Activated B cell treated with CpG ODN at 0.5 μM for 24 hours (primary cell): Measurements from ENCODE around the gene CNTROB. TPM values are rescaled to one million over a fixed set of nuclear protein-coding genes. Genes with fewer than 3 reads are reported as not detected.

Source experiments
- ATAC-seq: fragments of 200-7000 bp; cut with Tn5 transposase; one replicate; pipeline ENCODE4 v1.10.0; 2021; ENCODE audit warnings: low read depth, mild to moderate bottlenecking, moderate library complexity
- CTCF ChIA-PET: fragments of 350-600 bp; sonication (Branson Sonifier 250); formaldehyde crosslinking; loops from one replicate; lab custom pipeline; 2021; ENCODE audit warnings: antibody characterized with exemption; lab: Charles Lee
- POLR2A ChIA-PET: fragments of 350-600 bp; sonication (Branson Sonifier 250); formaldehyde crosslinking; loops from one replicate; lab custom pipeline; 2021; ENCODE audit warnings: antibody characterized with exemption; lab: Charles Lee
- DNase-seq: peaks from one replicate; pipeline ENCODE4 v3.0.0; 2022
- H3K27ac Mint-ChIP-seq: one replicate; pipeline ENCODE4 v1.8.0; 2020; ENCODE audit warnings: mixed read lengths
- H3K27me3 Mint-ChIP-seq: one replicate; pipeline ENCODE4 v1.8.0; 2021; ENCODE audit warnings: mixed read lengths
- H3K36me3 Mint-ChIP-seq: one replicate; pipeline ENCODE4 v1.8.0; 2021; ENCODE audit warnings: low read depth, mixed read lengths
- H3K4me1 Mint-ChIP-seq: one replicate; pipeline ENCODE4 v1.8.0; 2021; ENCODE audit warnings: mixed read lengths
- H3K4me3 Mint-ChIP-seq: one replicate; pipeline ENCODE4 v1.8.0; 2020; ENCODE audit warnings: mild to moderate bottlenecking, mixed read lengths
- H3K9me3 Mint-ChIP-seq: one replicate; pipeline ENCODE4 v1.8.0; 2020; ENCODE audit warnings: mixed read lengths
- intact Hi-C: fragments of 100-400 bp; cut with micrococcal nuclease; formaldehyde crosslinking; loops from one replicate; pipeline ENCODE4 v1.15.1; 2024
- total RNA-seq: library from RNA; stranded (reverse); gene quantifications from 2 replicates; pipeline ENCODE4 v1.2.3, GENCODE V29; 2022
- TF ChIP-seq, protein P1 (sequence below): fragments of 200-600 bp; IDR thresholded peaks from one replicate; pipeline ENCODE4 v1.8.0; 2022; ENCODE audit warnings: antibody characterized with exemption, mild to moderate bottlenecking

CNTROB gene
- total RNA-seq, 1 donor from 2014 or later, result 23.0 TPM

DNA sequence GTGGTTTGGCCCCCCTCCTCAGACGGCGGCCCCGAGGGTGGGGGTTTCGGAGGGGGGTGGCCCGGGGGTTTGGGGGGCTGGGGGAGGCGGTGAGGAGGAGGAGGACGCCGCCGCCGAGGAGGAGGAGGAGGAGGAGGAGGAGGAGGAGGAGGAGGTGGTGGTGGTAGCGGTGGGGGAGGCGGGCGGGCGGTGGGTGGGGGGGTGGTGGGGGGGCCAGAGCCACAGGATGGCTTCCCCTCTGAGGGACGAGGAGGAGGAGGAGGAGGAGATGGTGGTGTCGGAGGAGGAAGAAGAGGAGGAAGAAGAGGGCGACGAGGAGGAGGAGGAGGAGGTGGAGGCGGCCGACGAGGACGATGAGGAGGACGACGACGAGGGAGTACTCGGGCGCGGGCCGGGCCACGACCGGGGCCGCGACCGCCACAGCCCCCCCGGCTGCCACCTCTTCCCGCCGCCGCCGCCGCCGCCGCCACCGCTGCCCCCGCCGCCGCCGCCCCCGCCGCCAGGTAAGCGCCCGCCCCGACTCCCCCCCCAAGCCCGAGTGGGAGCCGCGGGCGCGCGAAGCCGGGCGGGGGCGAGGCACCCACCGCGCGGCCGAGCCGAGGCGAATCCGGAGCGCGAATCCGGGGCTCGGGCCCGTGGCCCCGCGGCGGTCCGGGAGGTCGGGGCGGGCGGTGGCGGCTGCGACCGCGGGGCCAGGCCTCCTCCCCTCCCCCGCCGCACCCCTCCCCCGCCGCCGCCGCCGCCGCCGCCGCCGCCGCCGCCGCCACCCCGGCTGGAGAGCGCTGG lies 47.2 kb upstream of the CNTROB start:
- TF ChIP-seq, protein P1, sequence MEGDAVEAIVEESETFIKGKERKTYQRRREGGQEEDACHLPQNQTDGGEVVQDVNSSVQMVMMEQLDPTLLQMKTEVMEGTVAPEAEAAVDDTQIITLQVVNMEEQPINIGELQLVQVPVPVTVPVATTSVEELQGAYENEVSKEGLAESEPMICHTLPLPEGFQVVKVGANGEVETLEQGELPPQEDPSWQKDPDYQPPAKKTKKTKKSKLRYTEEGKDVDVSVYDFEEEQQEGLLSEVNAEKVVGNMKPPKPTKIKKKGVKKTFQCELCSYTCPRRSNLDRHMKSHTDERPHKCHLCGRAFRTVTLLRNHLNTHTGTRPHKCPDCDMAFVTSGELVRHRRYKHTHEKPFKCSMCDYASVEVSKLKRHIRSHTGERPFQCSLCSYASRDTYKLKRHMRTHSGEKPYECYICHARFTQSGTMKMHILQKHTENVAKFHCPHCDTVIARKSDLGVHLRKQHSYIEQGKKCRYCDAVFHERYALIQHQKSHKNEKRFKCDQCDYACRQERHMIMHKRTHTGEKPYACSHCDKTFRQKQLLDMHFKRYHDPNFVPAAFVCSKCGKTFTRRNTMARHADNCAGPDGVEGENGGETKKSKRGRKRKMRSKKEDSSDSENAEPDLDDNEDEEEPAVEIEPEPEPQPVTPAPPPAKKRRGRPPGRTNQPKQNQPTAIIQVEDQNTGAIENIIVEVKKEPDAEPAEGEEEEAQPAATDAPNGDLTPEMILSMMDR, result no peak
- ATAC-seq (no peak), DNase-seq (peak; percentile 50)
- POLR2A ChIA-PET, result interaction anchor here (0.9 to 2.4 kb wide), 5 partner anchors 14 to 258 kb away, joined by 3 to 15 read pairs (median 7); partner anchors contain the start of gene NAA38
- Mint-ChIP-seq H3K27ac (peak overlapping the region; percentile 83), H3K27me3 (no peaks in the 10 kb centered on the region), H3K36me3 (peaks cover 3% of the 10 kb centered on the region), H3K4me3 (peak overlapping the region; percentile 78), H3K9me3 (no peaks in the 10 kb centered on the region), H3K4me1 (peaks cover 8% of the 10 kb centered on the region)
- CTCF ChIA-PET, result interaction anchor here (1.0 kb wide), 1 partner anchor 448 kb away, joined by 3 read pairs; no protein-coding TSS in a partner anchor
- intact Hi-C loops, result no loop called here

DNA sequence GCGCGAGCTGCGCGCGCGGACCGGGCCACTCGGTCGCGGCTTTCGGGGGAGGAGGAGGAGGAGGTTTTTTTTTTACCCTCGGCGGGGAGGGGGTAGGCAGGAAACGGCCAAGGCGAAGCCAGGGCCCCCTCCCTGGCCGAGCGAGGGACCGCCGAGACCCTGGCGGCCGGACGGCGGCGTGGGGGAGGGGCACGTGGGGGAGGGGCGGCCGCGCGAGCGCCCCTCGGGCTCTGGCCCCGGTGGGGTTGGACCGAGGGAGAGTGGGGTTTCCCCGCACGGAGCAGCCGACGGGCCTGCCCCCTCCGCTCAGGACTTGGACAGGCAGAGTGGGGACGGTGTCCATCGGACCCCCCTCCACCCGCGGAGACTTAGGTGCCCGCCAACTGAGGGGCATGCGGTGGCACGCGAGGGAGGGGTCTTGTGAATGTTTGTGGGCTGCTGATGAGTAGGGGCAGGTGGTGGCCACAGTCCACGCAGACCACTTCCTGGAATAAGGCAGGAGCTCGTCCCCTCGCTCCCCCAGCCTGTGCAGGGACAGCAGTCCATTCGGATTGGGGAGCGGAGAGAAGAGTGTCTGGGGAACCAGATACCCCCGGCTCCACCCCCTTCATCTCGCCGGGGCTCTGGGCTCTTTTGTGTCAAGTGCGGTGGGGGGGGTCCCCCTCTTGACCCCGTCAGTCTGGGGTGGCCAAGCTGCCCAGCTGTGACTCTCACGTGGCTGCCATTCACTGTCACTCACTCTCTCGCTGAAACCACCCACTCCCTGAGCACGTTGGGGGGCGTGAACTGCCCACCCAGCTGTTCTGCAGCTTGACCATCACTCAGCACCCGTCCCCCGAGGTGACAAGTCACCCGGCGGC lies 46.4 kb upstream of the CNTROB start:
- Mint-ChIP-seq H3K36me3 (peaks cover 10% of the 10 kb centered on the region), H3K4me3 (no peak overlapping the region), H3K27me3 (no peaks in the 10 kb centered on the region), H3K27ac (no peak overlapping the region), H3K4me1 (peaks cover 8% of the 10 kb centered on the region), H3K9me3 (no peaks in the 10 kb centered on the region)
- ATAC-seq, result peak; percentile 21
- TF ChIP-seq, protein P1, result no peak
- CTCF ChIA-PET, result interaction anchor here (1.0 to 1.3 kb wide), 4 partner anchors 20 to 449 kb away, joined by 3 to 6 read pairs (median 3); no protein-coding TSS in a partner anchor
- POLR2A ChIA-PET, result interaction anchor here (0.6 to 2.4 kb wide), 15 partner anchors 10 to 550 kb away, joined by 3 to 16 read pairs (median 4); partner anchors contain the start of genes NAA38, NDEL1, RNF227 and TP53
- intact Hi-C loops, result loop anchor here (1.0 to 2.0 kb wide), 3 partner anchors 28 to 199 kb away; partner anchors contain the start of genes KDM6B, NAA38 and TP53
- DNase-seq, result peak; percentile 53

DNA sequence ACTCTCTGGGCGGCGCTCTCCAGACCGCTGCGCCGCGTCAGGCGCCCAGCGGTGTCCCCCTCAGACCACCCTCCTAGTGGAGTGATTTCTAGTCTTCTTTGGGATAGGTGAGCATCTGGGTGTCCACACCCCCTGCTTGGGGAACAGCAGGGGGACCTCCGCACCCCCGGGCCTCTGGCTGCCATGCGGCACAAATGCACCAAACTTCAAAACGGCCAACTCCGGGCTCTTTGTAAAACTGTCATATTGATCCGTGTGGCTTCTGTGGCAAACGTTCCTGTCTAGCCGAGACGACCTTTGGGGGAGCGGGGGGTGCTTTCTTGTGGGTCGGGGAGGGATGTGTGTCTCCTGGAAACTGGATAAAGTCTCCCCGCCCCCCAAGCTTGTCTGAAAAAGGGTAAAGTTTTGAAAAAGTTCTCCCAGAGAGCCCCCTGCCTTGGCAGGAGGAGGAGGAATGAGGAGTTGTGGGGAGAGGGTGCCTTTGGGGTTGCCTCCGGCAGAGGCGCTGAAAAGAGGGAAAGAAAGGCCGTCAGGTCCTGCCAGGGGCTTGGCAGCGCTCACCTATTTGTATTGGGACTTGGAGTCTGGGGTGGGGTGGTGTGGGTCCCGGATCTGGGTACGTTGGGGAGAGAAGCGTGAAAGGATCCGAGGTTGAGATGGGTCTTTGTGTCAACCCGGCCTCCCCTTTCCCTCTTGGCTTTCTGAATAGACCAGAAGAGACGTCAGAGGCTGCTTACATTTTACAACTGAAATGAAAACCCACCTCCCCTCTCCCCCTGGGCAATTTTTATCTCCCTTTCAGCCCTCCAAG lies 45.6 kb upstream of the CNTROB start:
- Mint-ChIP-seq H3K27ac (no peak overlapping the region), H3K36me3 (peaks cover 18% of the 10 kb centered on the region), H3K4me3 (no peak overlapping the region), H3K4me1 (peaks cover 8% of the 10 kb centered on the region), H3K27me3 (no peaks in the 10 kb centered on the region), H3K9me3 (no peaks in the 10 kb centered on the region)
- peak; percentile 4 for ATAC-seq
- TF ChIP-seq, protein P1, result no peak
- ChIA-PET POLR2A (interaction anchor here (0.6 to 1.7 kb wide), 14 partner anchors 9 to 549 kb away, joined by 3 to 16 read pairs (median 4); partner anchors contain the start of genes NAA38, NDEL1, RNF227 and TP53), CTCF (interaction anchor here (1.2 to 1.3 kb wide), 3 partner anchors 21 to 41 kb away, joined by 3 to 6 read pairs (median 3); no protein-coding TSS in a partner anchor)
- intact Hi-C loops, result loop anchor here (1.0 to 2.0 kb wide), 6 partner anchors 24 to 200 kb away; partner anchors contain the start of genes CNTROB, KDM6B, NAA38 and TP53
- DNase-seq, result peak; percentile 44

DNA sequence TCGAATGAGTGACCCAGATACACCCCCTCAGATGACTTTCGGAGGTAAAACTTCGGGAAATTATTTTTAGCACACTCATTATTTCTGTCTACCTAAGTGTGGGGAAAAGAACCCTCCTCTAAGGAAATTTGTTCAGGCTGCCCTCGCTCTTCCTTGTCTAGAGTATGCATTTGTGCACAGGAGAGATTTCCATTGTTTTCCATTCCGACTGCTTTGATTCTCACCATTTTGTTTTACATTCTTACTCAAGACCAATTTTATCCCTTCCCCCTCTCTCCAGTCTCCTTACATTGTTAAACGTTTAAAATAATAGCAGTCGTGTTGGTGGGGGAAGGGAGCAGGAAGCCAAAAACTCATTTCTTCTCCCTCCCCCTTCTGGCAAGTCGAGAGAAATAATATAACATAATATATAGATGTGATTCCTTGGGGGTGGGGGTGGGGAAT lies 44.9 kb upstream of the CNTROB start:
- Mint-ChIP-seq H3K27ac (no peak overlapping the region), H3K27me3 (no peaks in the 10 kb centered on the region), H3K4me3 (no peak overlapping the region), H3K36me3 (peaks cover 22% of the 10 kb centered on the region), H3K9me3 (no peaks in the 10 kb centered on the region), H3K4me1 (peaks cover 8% of the 10 kb centered on the region)
- intact Hi-C loops, result loop anchor here (1.0 to 2.0 kb wide), 5 partner anchors 25 to 200 kb away; partner anchors contain the start of genes CNTROB, KDM6B and TP53
- POLR2A ChIA-PET, result interaction anchor here (1.1 kb wide), 1 partner anchor 44 kb away, joined by 4 read pairs; no protein-coding TSS in a partner anchor
- ATAC-seq (no peak), DNase-seq (no peak)
- CTCF ChIA-PET, result interaction anchor here (1.3 kb wide), 1 partner anchor 22 kb away, joined by 3 read pairs; no protein-coding TSS in a partner anchor
- TF ChIP-seq, protein P1, result no peak
